H1 (cell line): ENCODE data around the gene ARHGAP18.

Experiments
- JUND ChIP-seq: IDR thresholded peaks from 2 replicates; pipeline ENCODE4 v1.6.1; 2011; ENCODE audit warnings: mild to moderate bottlenecking, improper control_type of control experiment, low read length
- RAD21 ChIP-seq, 2 experiments: IDR thresholded peaks in 1 of 2; conservative IDR thresholded peaks in 1 of 2; 2 replicates each; pipeline ENCODE4 v1.6.1; 2011; ENCODE audit warnings: low read depth in 2 of 2, low read length in 2 of 2, improper control_type of control experiment in 1 of 2, inconsistent platforms in 1 of 2, mild to moderate bottlenecking in 1 of 2, moderate library complexity in 1 of 2

DNA sequence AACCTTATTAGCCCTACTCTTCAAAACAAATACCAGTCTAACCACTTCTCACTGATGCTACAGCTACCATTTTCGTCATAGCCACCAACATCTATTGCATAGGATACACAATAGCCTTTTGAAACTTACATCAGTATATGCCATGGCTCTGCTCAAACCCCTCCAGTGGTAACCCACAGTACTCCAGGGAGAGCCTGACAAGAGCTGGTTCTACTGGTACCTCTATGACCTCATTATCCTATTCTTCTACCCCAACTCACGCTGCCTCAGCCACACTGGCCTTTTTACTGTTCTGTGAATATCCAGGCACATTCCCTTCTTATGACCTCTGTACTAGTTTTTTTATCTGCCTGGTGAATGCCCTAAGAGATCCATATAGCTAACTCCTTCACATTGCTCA, 157.6 kb downstream of the ARHGAP18 start:
- no peak for TF ChIP-seq JUND
- TF ChIP-seq RAD21 (IDR thresholded peaks at IDR 0.05 in 1 of 2, conservative IDR thresholded peaks at IDR 0.05 in 1 of 2; ENCODE audit: low read depth in 2 of 2, low read length in 2 of 2): no peak
